ENCODE measurements around the gene KCNH1.
"Not testable (repeated sequence)": the region's sequence is repeated elsewhere in the genome, so short reads cannot be mapped to it uniquely, and the experiment has no call there.

Gene KCNH1

GRCh38 chr1:211024901-211025300 is 109.0 kb downstream of the KCNH1 start:
- no peaks in the 10 kb centered on the region for H3K4me1 ChIP-seq (ENCODE audit: control insufficient read depth, insufficient read depth, low read length)

GRCh38 chr1:211019266-211019665 is 114.7 kb downstream of the KCNH1 start:
- Histone ChIP-seq H3K9ac (ENCODE audit: low read depth, low read length) (no peak overlapping the region), H3K36me3 (ENCODE audit: control insufficient read depth, insufficient read depth, low read length) (no peaks in the 10 kb centered on the region), H3K4me1 (ENCODE audit: control insufficient read depth, insufficient read depth, low read length) (no peaks in the 10 kb centered on the region), H3K9me3 (ENCODE audit: control insufficient read depth, insufficient read depth, low read length) (no peaks in the 10 kb centered on the region), H3K4me3 (ENCODE audit: low read depth, low read length) (no peak overlapping the region), H3K27me3 (ENCODE audit: control insufficient read depth, insufficient read depth, low read length) (no peaks in the 10 kb centered on the region)

More at GRCh38 chr1:211024901-211025300, 109.0 kb downstream of the KCNH1 start:
- Histone ChIP-seq H3K36me3 (ENCODE audit: control insufficient read depth, insufficient read depth, low read length) (no peaks in the 10 kb centered on the region), H3K9me3 (ENCODE audit: control insufficient read depth, insufficient read depth, low read length) (no peaks in the 10 kb centered on the region), H3K9ac (ENCODE audit: low read depth, low read length) (no peak overlapping the region), H3K4me3 (ENCODE audit: low read depth, low read length) (no peak overlapping the region), H3K27me3 (ENCODE audit: control insufficient read depth, insufficient read depth, low read length) (no peaks in the 10 kb centered on the region)

DNA sequence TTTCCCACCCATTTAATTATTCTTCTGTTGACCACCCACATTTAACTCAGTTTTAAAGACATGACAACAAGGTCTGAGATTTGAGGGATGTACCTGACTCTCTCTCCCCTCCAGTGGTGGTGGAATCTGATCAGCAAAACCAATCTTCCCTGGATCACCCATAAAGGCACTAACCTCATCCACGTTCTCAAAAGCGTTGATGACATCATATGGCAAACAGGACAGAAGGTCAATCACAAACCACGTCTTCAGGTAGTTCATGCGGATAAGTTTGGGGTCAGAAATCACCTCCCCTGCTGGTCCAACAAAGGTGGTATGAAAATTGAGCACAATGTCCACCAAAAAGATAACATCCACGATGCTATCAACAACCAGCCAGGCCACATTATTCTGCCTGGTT is 115.3 kb downstream of the KCNH1 start:
- Histone ChIP-seq H3K9ac (ENCODE audit: low read depth, low read length) (no peak overlapping the region), H3K27me3 (ENCODE audit: control insufficient read depth, insufficient read depth, low read length) (no peaks in the 10 kb centered on the region), H3K36me3 (ENCODE audit: control insufficient read depth, insufficient read depth, low read length) (no peaks in the 10 kb centered on the region), H3K4me1 (ENCODE audit: control insufficient read depth, insufficient read depth, low read length) (no peaks in the 10 kb centered on the region), H3K9me3 (ENCODE audit: control insufficient read depth, insufficient read depth, low read length) (no peaks in the 10 kb centered on the region), H3K4me3 (ENCODE audit: low read depth, low read length) (no peak overlapping the region)

GRCh38 chr1:211017075-211017718 is 116.8 kb downstream of the KCNH1 start:
- Histone ChIP-seq H3K9me3 (ENCODE audit: control insufficient read depth, insufficient read depth, low read length) (no peaks in the 10 kb centered on the region), H3K4me1 (ENCODE audit: control insufficient read depth, insufficient read depth, low read length) (no peaks in the 10 kb centered on the region), H3K4me3 (ENCODE audit: low read depth, low read length) (no peak overlapping the region), H3K36me3 (ENCODE audit: control insufficient read depth, insufficient read depth, low read length) (no peaks in the 10 kb centered on the region), H3K27me3 (ENCODE audit: control insufficient read depth, insufficient read depth, low read length) (no peaks in the 10 kb centered on the region), H3K9ac (ENCODE audit: low read depth, low read length) (no peak overlapping the region)

- no peaks in the 10 kb centered on the region for H3K36me3 ChIP-seq (ENCODE audit: control insufficient read depth, insufficient read depth, low read length)
- H3K4me3 ChIP-seq (ENCODE audit: low read depth, low read length), result no peak overlapping the region
- H3K27me3 ChIP-seq (ENCODE audit: control insufficient read depth, insufficient read depth, low read length), result no peaks in the 10 kb centered on the region
- no peak overlapping the region for H3K9ac ChIP-seq (ENCODE audit: low read depth, low read length)
- H3K9me3 ChIP-seq (ENCODE audit: control insufficient read depth, insufficient read depth, low read length), result no peaks in the 10 kb centered on the region
- H3K4me1 ChIP-seq (ENCODE audit: control insufficient read depth, insufficient read depth, low read length), result no peaks in the 10 kb centered on the region
Measured at GRCh38 chr1:211014275-211014674, 119.7 kb downstream of the KCNH1 start.

GRCh38 chr1:211013346-211014240 is 120.4 kb downstream of the KCNH1 start:
- no peak overlapping the region for H3K9ac ChIP-seq (ENCODE audit: low read depth, low read length)
- no peaks in the 10 kb centered on the region for H3K9me3 ChIP-seq (ENCODE audit: control insufficient read depth, insufficient read depth, low read length)
- no peaks in the 10 kb centered on the region for H3K4me1 ChIP-seq (ENCODE audit: control insufficient read depth, insufficient read depth, low read length)
- H3K27me3 ChIP-seq (ENCODE audit: control insufficient read depth, insufficient read depth, low read length), result no peaks in the 10 kb centered on the region
- no peak overlapping the region for H3K4me3 ChIP-seq (ENCODE audit: low read depth, low read length)
- H3K36me3 ChIP-seq (ENCODE audit: control insufficient read depth, insufficient read depth, low read length), result no peaks in the 10 kb centered on the region

DNA sequence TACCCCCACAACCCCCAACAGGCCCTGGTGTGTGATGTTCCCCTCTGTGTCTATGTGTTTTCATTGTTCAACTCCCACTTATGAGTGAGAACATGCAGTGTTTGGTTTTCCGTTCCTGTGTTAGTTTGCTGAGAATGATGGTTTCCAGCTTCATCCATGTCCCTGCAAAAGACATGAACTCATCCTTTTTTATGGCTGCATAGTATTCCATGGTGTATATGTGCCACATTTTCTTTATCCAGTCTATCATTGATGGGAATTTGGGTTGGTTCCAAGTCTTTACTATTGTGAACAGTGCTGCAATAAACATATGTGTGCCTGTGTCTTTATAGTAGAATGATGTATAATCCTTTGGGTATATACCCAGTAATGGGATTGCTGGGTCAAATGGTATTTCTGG is 122.8 kb downstream of the KCNH1 start:
- H3K27me3 ChIP-seq (ENCODE audit: control insufficient read depth, insufficient read depth, low read length); H3K9ac ChIP-seq (ENCODE audit: low read depth, low read length); H3K4me1 ChIP-seq (ENCODE audit: control insufficient read depth, insufficient read depth, low read length); H3K4me3 ChIP-seq (ENCODE audit: low read depth, low read length); H3K9me3 ChIP-seq (ENCODE audit: control insufficient read depth, insufficient read depth, low read length); H3K36me3 ChIP-seq (ENCODE audit: control insufficient read depth, insufficient read depth, low read length): not testable (repeated sequence)

DNA sequence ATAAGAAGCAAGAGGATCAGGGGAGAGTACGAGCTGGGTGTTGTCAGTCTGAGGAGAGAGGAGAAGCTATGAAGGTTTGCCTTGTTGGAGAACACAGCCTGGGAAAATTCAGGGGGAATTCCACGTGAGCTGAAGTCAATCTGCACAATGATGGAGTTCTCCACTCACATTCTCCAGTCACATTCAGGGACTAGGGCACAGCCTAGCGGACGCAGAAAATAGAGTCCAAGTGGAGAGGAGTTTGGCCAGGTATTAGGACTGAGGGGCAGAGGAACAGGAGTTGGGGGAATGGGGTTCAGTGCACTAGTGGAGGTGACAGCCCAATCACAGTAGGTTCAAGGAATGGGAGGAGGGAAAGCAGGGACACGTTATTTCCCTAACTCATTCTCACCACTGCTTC is 124.0 kb downstream of the KCNH1 start:
- Histone ChIP-seq H3K4me1 (ENCODE audit: control insufficient read depth, insufficient read depth, low read length) (no peaks in the 10 kb centered on the region), H3K4me3 (ENCODE audit: low read depth, low read length) (no peak overlapping the region), H3K9me3 (ENCODE audit: control insufficient read depth, insufficient read depth, low read length) (no peaks in the 10 kb centered on the region), H3K9ac (ENCODE audit: low read depth, low read length) (no peak overlapping the region), H3K36me3 (ENCODE audit: control insufficient read depth, insufficient read depth, low read length) (no peaks in the 10 kb centered on the region), H3K27me3 (ENCODE audit: control insufficient read depth, insufficient read depth, low read length) (no peaks in the 10 kb centered on the region)

DNA sequence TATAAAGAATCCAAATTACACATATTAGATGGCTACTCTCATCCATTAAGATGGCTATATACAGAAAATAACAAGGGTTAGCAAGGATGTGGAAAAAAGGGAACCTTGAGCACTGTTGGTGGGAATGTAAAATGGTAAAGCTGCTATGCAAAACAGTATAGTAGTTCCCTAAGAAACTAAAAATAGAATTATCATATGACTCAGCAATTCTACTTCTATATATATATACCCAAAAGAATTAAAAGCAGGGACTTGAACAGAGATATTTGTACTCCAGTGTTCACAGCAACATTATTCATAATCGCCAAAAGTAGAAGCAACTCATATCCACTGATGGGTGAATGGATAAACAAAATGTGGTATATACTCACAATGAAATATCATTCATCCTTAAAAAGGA is 126.1 kb downstream of the KCNH1 start:
- Histone ChIP-seq H3K4me1 (ENCODE audit: control insufficient read depth, insufficient read depth, low read length) (no peaks in the 10 kb centered on the region), H3K4me3 (ENCODE audit: low read depth, low read length) (no peak overlapping the region), H3K36me3 (ENCODE audit: control insufficient read depth, insufficient read depth, low read length) (no peaks in the 10 kb centered on the region), H3K9me3 (ENCODE audit: control insufficient read depth, insufficient read depth, low read length) (no peaks in the 10 kb centered on the region), H3K9ac (ENCODE audit: low read depth, low read length) (no peak overlapping the region), H3K27me3 (ENCODE audit: control insufficient read depth, insufficient read depth, low read length) (no peaks in the 10 kb centered on the region)

DNA sequence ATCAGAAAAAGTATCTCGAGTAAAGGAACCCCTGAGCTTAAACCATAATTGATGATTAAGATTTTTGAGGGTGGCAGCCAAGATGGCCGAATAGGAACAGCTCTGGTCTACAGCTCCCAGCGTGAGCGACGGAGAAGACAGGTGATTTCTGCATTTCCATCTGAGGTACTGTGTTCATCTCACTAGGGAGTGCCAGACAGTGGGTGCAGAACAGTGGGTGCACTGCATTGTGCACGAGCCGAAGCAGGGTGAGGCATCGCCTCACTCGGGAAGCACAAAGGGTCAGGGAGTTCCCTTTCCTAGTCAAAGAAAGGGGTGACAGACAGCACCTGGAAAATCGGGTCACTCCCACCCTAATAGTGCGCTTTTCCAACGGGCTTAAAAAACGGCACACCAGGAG is 138.0 kb downstream of the KCNH1 start:
- not testable (repeated sequence) for H3K27me3 ChIP-seq (ENCODE audit: control insufficient read depth, insufficient read depth, low read length); H3K36me3 ChIP-seq (ENCODE audit: control insufficient read depth, insufficient read depth, low read length); H3K9me3 ChIP-seq (ENCODE audit: control insufficient read depth, insufficient read depth, low read length); H3K4me3 ChIP-seq (ENCODE audit: low read depth, low read length); H3K9ac ChIP-seq (ENCODE audit: low read depth, low read length); H3K4me1 ChIP-seq (ENCODE audit: control insufficient read depth, insufficient read depth, low read length)

GRCh38 chr1:210992837-210993236 is 141.1 kb downstream of the KCNH1 start:
- Histone ChIP-seq H3K9ac (ENCODE audit: low read depth, low read length) (no peak overlapping the region), H3K9me3 (ENCODE audit: control insufficient read depth, insufficient read depth, low read length) (peaks cover 4% of the 10 kb centered on the region), H3K36me3 (ENCODE audit: control insufficient read depth, insufficient read depth, low read length) (no peaks in the 10 kb centered on the region), H3K27me3 (ENCODE audit: control insufficient read depth, insufficient read depth, low read length) (no peaks in the 10 kb centered on the region), H3K4me3 (ENCODE audit: low read depth, low read length) (no peak overlapping the region), H3K4me1 (ENCODE audit: control insufficient read depth, insufficient read depth, low read length) (no peaks in the 10 kb centered on the region)

DNA sequence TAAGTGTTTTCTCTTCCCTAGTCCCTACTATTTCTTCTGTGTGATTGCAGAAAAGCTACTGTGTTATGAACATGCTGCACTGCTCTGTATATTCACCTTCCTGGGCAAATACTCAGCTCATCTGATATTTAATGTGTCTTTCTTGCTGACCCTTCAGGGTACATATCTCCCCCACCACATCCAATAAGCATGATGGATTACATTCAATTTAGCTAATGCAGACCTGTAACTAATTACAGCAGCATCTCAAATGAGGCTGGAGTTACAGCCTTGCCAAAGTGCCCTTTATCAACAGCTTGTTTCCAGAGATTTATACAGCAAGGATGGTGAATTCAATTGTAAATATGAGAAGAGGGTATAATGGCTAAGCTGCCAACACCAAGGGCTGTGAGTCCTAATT is 144.0 kb downstream of the KCNH1 start:
- H3K36me3 ChIP-seq (ENCODE audit: control insufficient read depth, insufficient read depth, low read length), result no peaks in the 10 kb centered on the region
- no peak overlapping the region for H3K9ac ChIP-seq (ENCODE audit: low read depth, low read length)
- H3K4me1 ChIP-seq (ENCODE audit: control insufficient read depth, insufficient read depth, low read length), result no peaks in the 10 kb centered on the region
- H3K4me3 ChIP-seq (ENCODE audit: low read depth, low read length), result no peak overlapping the region
- no peaks in the 10 kb centered on the region for H3K9me3 ChIP-seq (ENCODE audit: control insufficient read depth, insufficient read depth, low read length)
- no peaks in the 10 kb centered on the region for H3K27me3 ChIP-seq (ENCODE audit: control insufficient read depth, insufficient read depth, low read length)

All from iPS-15b (cell line).